Immature natural killer cell (primary cell): ENCODE data around the gene HTT-AS. TPM values are rescaled to one million over a fixed set of nuclear protein-coding genes. Genes with fewer than 3 reads are reported as not detected.
"Not testable (repeated sequence)": the region's sequence is repeated elsewhere in the genome, so short reads cannot be mapped to it uniquely, and the experiment has no call there.

Source experiments
- DNase-seq, 3 donors: peaks; one replicate each; pipeline ENCODE4 v3.0.0; 2022; ENCODE audit warnings: mixed read lengths in 1 of 3
- H3K27ac Mint-ChIP-seq, 6 donors: one replicate each; pipeline ENCODE4 v1.8.0; 2020; ENCODE audit warnings: mixed read lengths in 6 of 6, mild to moderate bottlenecking in 5 of 6, inconsistent platforms in 4 of 6, moderate library complexity in 3 of 6
- H3K27me3 Mint-ChIP-seq, 3 donors: one replicate each; pipeline ENCODE4 v1.8.0; 2020 to 2021; ENCODE audit warnings: low read depth in 3 of 3, mild to moderate bottlenecking in 3 of 3, mixed read lengths in 3 of 3, moderate library complexity in 3 of 3, inconsistent platforms in 1 of 3
- H3K36me3 Mint-ChIP-seq, 3 donors: one replicate each; pipeline ENCODE4 v1.8.0; 2020; ENCODE audit warnings: mixed read lengths in 3 of 3, inconsistent platforms in 2 of 3, mild to moderate bottlenecking in 2 of 3
- H3K4me1 Mint-ChIP-seq, 2 donors: one replicate each; pipeline ENCODE4 v1.8.0; 2020; ENCODE audit warnings: inconsistent platforms in 2 of 2, mild to moderate bottlenecking in 2 of 2, mixed read lengths in 2 of 2, moderate library complexity in 1 of 2
- H3K4me3 Mint-ChIP-seq, 5 donors: one replicate each; pipeline ENCODE4 v1.8.0; 2020; ENCODE audit warnings: mild to moderate bottlenecking in 5 of 5, mixed read lengths in 5 of 5, inconsistent platforms in 3 of 5, moderate library complexity in 3 of 5
- H3K9me3 Mint-ChIP-seq, 6 donors: one replicate each; pipeline ENCODE4 v1.8.0; 2020; ENCODE audit warnings: mild to moderate bottlenecking in 6 of 6, mixed read lengths in 6 of 6, inconsistent platforms in 4 of 6, moderate library complexity in 3 of 6
- polyA plus RNA-seq, 3 donors: library from polyadenylated mRNA; unstranded; fragments of 300-500 nt; fragmentation: Illumina TruSeq; gene quantifications; one replicate each; pipeline ENCODE4 v1.2.3, GENCODE V29; 2021

The HTT-AS gene
- polyA plus RNA-seq, 3 donors from 2014 or later = not detected

- peaks cover 4 to 22% (median 19%) of the 10 kb centered on the region in 3 donors for H3K36me3 Mint-ChIP-seq
- H3K4me3 Mint-ChIP-seq = no peak overlapping the region
- peaks cover 0 to 2% of the 10 kb centered on the region in 2 donors for H3K4me1 Mint-ChIP-seq
- DNase-seq = no peak
- no peaks in the 10 kb centered on the region for H3K9me3 Mint-ChIP-seq
- H3K27ac Mint-ChIP-seq = no peak overlapping the region
- peaks cover 0 to 11% (median 3%) of the 10 kb centered on the region in 3 donors for H3K27me3 Mint-ChIP-seq
Observed at GRCh38 chr4:3059943-3060342, 14.4 kb downstream of the HTT-AS start.

GRCh38 chr4:3054169-3054759 is 20.1 kb downstream of the HTT-AS start:
- Mint-ChIP-seq H3K4me3 (no peak overlapping the region), H3K9me3 (peaks cover 0 to 2% (median 0%) of the 10 kb centered on the region in 6 donors), H3K36me3 (peaks cover 4 to 20% (median 15%) of the 10 kb centered on the region in 3 donors), H3K4me1 (no peaks in the 10 kb centered on the region), H3K27ac (no peak overlapping the region), H3K27me3 (peaks cover 0 to 5% (median 3%) of the 10 kb centered on the region in 3 donors)
- no peak for DNase-seq

- H3K4me3 Mint-ChIP-seq, DNase-seq, H3K9me3 Mint-ChIP-seq, H3K27me3 Mint-ChIP-seq: not testable (repeated sequence)
- H3K36me3 Mint-ChIP-seq = peaks cover 0 to 14% (median 12%) of the 10 kb centered on the region in 3 donors
- peaks cover 12 to 18% of the 10 kb centered on the region in 2 donors for H3K4me1 Mint-ChIP-seq
- peak overlapping the region in 1 of 6 donors; percentile 4 for H3K27ac Mint-ChIP-seq
Observed at GRCh38 chr4:3051141-3051897, 23.0 kb downstream of the HTT-AS start.

DNA sequence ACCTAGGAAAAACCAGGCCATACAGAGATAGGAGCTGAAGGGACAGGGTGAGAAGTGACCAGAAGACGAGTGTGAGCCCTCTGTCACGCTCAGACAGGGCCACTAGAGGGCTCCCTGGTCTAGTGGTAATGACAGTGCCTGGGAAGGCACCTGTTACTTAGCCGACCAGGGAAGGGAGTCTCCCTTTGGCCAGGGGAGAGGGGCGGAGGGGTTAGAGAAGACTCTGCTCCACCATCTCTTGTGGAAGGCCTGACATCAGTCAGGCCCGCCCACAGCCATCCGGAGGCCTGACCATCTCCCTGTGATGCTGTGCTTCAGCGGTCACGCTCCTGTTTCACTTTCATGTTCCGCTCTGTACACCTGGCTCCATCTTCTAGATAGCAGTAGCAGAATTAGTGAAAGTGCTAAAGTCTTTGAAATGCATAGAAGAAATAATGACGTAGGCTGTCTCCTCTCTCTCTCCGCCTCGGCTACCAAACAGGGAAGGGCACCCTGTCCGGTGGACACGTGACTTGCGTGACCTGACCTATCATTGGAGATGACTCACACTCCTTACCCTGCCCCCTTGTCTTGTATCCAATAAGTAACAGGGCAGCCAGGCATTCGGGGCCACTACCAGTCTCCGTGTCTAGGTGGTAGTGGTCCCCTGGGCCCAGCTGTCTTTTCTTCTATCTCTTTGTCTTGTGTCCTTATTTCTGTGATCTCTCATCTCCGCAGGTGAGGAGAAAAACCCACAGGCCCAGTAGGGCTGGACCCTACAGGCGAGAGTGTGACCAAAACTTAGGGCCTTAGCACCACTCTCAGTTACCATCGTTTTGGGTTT is 26.7 kb downstream of the HTT-AS start:
- Mint-ChIP-seq H3K27ac (peak overlapping the region; percentile 91 to 99 (median 98)), H3K4me1 (peaks cover 44 to 54% of the 10 kb centered on the region in 2 donors), H3K4me3 (peak overlapping the region; percentile 61 to 84 (median 68)), H3K27me3 (peaks cover 11 to 21% (median 12%) of the 10 kb centered on the region in 3 donors), H3K9me3 (no peaks in the 10 kb centered on the region), H3K36me3 (peaks cover 0 to 4% (median 0%) of the 10 kb centered on the region in 3 donors)
- peak; percentile 87 to 88 (median 88) for DNase-seq

DNA sequence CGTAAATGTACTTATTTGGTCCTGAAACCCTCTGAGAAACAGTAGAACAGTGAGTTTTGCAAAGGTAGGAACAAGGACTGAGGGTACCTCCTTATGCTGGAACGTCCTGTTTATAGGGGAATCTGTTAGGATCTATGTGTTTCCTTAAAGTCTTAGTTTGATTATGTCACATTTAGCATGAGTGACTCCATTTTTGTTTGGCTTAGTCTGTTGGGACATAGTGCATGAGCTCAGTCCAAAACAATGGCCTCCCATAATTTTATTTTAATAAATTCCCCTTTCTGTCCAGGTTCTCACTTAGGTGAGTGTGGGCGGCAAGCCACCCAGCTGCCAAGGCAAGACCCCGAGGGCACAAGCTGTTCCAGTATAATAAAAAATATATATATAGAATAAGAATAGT is 27.7 kb downstream of the HTT-AS start:
- Mint-ChIP-seq H3K27ac (peak overlapping the region in 5 of 6 donors; percentile 95 to 99 (median 98)), H3K9me3 (no peaks in the 10 kb centered on the region), H3K4me3 (peak overlapping the region in 1 of 5 donors; percentile 73), H3K27me3 (peaks cover 11 to 27% (median 17%) of the 10 kb centered on the region in 3 donors), H3K4me1 (peaks cover 55 to 65% of the 10 kb centered on the region in 2 donors), H3K36me3 (peaks cover 0 to 4% (median 0%) of the 10 kb centered on the region in 3 donors)
- DNase-seq = no peak

DNA sequence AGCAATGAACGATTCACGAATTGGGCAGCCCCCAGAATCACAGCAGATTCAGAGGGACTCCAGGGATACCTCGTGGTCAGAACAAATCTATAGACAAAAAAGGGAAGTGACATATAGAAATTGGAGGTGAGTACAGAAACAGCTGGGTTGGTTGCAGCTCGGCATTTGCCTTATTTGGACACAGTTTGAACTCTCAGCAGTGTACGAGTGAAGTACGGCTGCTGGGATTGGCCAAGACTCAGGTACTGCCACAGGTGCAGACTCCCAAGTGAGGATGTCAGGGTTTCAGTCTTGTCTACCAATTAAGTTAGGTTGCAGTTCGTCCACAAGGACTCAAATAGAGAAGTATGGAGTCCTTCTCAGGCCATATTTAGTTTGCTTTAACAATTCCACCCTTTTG is 28.2 kb downstream of the HTT-AS start:
- Mint-ChIP-seq H3K4me3 (peak overlapping the region in 4 of 5 donors; percentile 5 to 73 (median 31)), H3K27ac (peak overlapping the region; percentile 91 to 99 (median 98)), H3K9me3 (no peaks in the 10 kb centered on the region), H3K4me1 (peaks cover 59 to 70% of the 10 kb centered on the region in 2 donors), H3K36me3 (peaks cover 0 to 4% (median 0%) of the 10 kb centered on the region in 3 donors), H3K27me3 (peaks cover 14 to 29% (median 19%) of the 10 kb centered on the region in 3 donors)
- DNase-seq = no peak

- Mint-ChIP-seq H3K4me3 (peak overlapping the region; percentile 73 to 89 (median 82)), H3K4me1 (peaks cover 63 to 80% of the 10 kb centered on the region in 2 donors), H3K36me3 (peaks cover 0 to 4% (median 0%) of the 10 kb centered on the region in 3 donors), H3K9me3 (no peaks in the 10 kb centered on the region), H3K27me3 (peaks cover 14 to 31% (median 21%) of the 10 kb centered on the region in 3 donors), H3K27ac (peak overlapping the region; percentile 91 to 99 (median 98))
- peak; percentile 92 to 96 (median 95) for DNase-seq
Observed at GRCh38 chr4:3044870-3045819, 29.2 kb downstream of the HTT-AS start.

DNA sequence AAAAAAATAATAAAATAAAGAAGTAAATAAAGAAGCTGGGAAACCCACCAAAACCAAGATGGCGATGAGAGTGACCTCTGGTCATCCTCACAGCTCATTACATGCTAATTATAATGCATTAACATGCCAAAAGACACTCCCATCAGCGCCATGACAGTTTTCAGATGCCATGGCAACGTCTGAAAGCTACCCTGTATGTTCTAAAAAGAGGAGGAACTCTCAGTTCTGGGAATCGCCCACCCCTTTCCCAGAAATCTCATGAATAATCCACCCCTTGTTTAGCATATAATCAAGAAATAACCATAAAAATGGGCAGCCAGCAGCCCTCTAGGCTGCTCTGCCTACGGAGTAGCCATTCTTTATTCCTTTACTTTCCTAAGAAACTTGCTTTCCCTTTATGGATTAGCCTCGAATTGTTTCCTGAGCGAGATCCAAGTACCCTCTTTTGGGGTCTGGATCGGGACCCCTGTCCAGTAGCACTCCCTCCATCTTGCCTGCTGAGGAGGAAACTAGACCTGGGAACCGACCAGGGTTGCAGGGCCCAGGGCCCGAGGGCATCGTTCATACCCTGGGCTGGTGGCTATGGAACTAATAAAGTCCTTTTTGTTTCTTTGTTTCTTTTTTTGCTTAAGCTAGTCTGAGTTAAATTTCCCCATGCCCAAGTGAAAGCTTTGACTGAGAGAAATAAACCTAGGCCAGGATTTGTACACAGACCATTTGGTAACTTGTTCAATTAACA is 30.9 kb downstream of the HTT-AS start:
- Mint-ChIP-seq H3K27ac (peak overlapping the region in 5 of 6 donors; percentile 64 to 99 (median 81)), H3K36me3 (peaks cover 0 to 4% (median 0%) of the 10 kb centered on the region in 3 donors), H3K27me3 (peaks cover 16 to 34% (median 21%) of the 10 kb centered on the region in 3 donors), H3K4me1 (peaks cover 72 to 83% of the 10 kb centered on the region in 2 donors), H3K4me3 (peak overlapping the region; percentile 43 to 95 (median 55)), H3K9me3 (no peaks in the 10 kb centered on the region)
- DNase-seq = no peak

GRCh38 chr4:3042226-3042625 is 32.1 kb downstream of the HTT-AS start:
- DNase-seq = no peak
- Mint-ChIP-seq H3K27me3 (peaks cover 16 to 32% (median 19%) of the 10 kb centered on the region in 3 donors), H3K4me1 (peaks cover 73 to 83% of the 10 kb centered on the region in 2 donors), H3K4me3 (peak overlapping the region; percentile 89 to 96 (median 94)), H3K36me3 (peaks cover 0 to 4% (median 0%) of the 10 kb centered on the region in 3 donors), H3K9me3 (no peaks in the 10 kb centered on the region), H3K27ac (peak overlapping the region; percentile 85 to 99 (median 96))

DNA sequence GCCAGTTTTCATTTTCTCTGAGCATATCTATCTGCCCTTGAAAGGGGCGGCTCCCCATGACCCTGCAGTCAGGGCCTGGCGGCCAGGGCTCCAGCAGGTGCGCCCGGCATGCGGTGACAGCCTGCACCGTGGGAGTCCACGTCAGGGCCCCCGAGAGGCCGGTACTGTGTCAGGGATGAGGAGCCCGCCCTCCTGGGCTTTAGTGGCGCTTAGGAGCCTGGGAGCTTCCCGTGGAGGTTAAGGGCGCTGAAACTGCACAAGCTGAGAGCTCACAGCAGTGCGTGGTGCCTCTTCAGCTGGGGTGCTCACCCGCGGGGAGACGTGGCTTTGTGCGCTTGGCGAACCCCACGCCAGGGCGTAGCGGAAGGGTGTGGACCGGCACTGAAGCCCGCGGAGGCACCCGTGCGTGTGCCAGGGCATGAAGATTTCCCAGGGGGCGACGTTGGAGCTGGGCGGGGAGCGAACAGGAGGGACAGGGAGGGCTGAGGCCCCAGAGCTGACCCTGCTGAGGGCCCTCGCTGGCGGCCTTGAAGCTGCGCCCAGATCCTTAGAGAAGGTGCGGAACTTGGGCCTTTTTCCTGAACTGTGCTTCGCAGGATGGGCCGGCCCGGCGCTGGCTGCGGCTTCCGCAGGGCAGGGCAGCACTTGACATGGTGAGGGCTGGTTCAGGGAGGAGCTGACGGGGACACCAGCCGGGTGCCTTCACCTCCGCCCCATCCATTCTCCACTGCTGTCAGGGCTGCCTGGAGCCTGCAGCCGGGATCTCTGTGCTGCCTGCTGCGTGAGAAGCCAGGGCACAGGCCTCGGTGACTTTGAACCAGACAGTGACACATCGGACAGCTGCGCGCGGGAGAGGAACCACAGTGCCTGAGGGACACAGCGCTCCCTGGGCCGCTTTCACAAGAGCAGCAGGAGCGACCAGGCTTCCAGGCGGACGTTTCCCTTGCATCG is 32.9 kb downstream of the HTT-AS start:
- peak overlapping the region; percentile 85 to 99 (median 96) for H3K27ac Mint-ChIP-seq
- peak overlapping the region; percentile 89 to 96 (median 94) for H3K4me3 Mint-ChIP-seq
- peak; percentile 68 to 81 (median 75) for DNase-seq
- peaks cover 77 to 89% of the 10 kb centered on the region in 2 donors for H3K4me1 Mint-ChIP-seq
- peaks cover 16 to 32% (median 20%) of the 10 kb centered on the region in 3 donors for H3K27me3 Mint-ChIP-seq
- peaks cover 0 to 4% (median 0%) of the 10 kb centered on the region in 3 donors for H3K36me3 Mint-ChIP-seq
- H3K9me3 Mint-ChIP-seq = no peaks in the 10 kb centered on the region
